Esophagus (tissue), 2 donors: ENCODE measurements around the gene PAQR5. TPM values are rescaled to one million over a fixed set of nuclear protein-coding genes. Genes with fewer than 3 reads are reported as not detected.

ENCODE experiments used
- H3K27ac ChIP-seq, 2 donors: one replicate each; pipeline ENCODE4 v1.5.1; 2013; ENCODE audit warnings: low read depth in 2 of 2, mild to moderate bottlenecking in 2 of 2, inconsistent platforms in 1 of 2, low read length in 1 of 2, moderate library complexity in 1 of 2
- H3K27me3 ChIP-seq, 2 donors: one replicate each; pipeline ENCODE4 v1.6.1; 2013; ENCODE audit warnings: low read length in 2 of 2, control low read depth in 1 of 2, mild to moderate bottlenecking in 1 of 2; ENCODE audit not compliant: insufficient read depth in 2 of 2, control insufficient read depth in 1 of 2
- H3K36me3 ChIP-seq, 2 donors: one replicate each; pipeline ENCODE4 v1.6.1; 2013; ENCODE audit warnings: low read length in 1 of 2; ENCODE audit not compliant: control insufficient read depth in 2 of 2, insufficient read depth in 2 of 2
- H3K4me1 ChIP-seq, 2 donors: one replicate each; pipeline ENCODE4 v1.6.1; 2013; ENCODE audit warnings: low read length in 1 of 2; ENCODE audit not compliant: control insufficient read depth in 2 of 2, insufficient read depth in 2 of 2
- H3K4me3 ChIP-seq, 2 donors: one replicate each; pipeline ENCODE4 v1.5.1; 2013; ENCODE audit warnings: low read length in 2 of 2, mild to moderate bottlenecking in 2 of 2, low read depth in 1 of 2, moderate library complexity in 1 of 2
- H3K9me3 ChIP-seq, 2 donors: one replicate each; pipeline ENCODE4 v1.6.1; 2013; ENCODE audit warnings: mild to moderate bottlenecking in 2 of 2, low read depth in 1 of 2, low read length in 1 of 2, moderate library complexity in 1 of 2; ENCODE audit not compliant: control insufficient read depth in 2 of 2, insufficient read depth in 1 of 2
- WGBS, 2 donors: extraction: QIAGEN DNeasy Blood & Tissue Kit; methylation state at CpG; one replicate each; pipeline ENCODE4 v1.1.7; 2013; 5-methylcytosine and 5-hydroxymethylcytosine counted together
- polyA plus RNA-seq, 2 donors: library from polyadenylated mRNA; stranded (reverse); fragments of 200-250 nt; gene quantifications; one replicate each; pipeline ENCODE4 v1.2.3, GENCODE V29; 2013
- donor health status: healthy with polysubstance abuse.
- donor health status: Bipolar disorder and iron deficiency.

PAQR5 gene
- polyA plus RNA-seq, 2 donors = 8.5 to 10.5 TPM

- Histone ChIP-seq H3K27me3 (no peaks in the 10 kb centered on the region), H3K9me3 (no peaks in the 10 kb centered on the region), H3K27ac (no peak overlapping the region), H3K4me1 (peaks cover 0 to 12% of the 10 kb centered on the region in 2 donors), H3K36me3 (no peaks in the 10 kb centered on the region), H3K4me3 (no peak overlapping the region)
- 76 to 89% methylated on average over 3 of the region's 3 CpGs for WGBS, 2 donors
These were observed 4.2 kb downstream of the PAQR5 start for GRCh38 chr15:69302929-69303328.

GRCh38 chr15:69303337-69304181 is 4.8 kb downstream of the PAQR5 start:
- Histone ChIP-seq H3K4me1 (peaks cover 0 to 9% of the 10 kb centered on the region in 2 donors), H3K4me3 (no peak overlapping the region), H3K9me3 (no peaks in the 10 kb centered on the region), H3K27me3 (no peaks in the 10 kb centered on the region), H3K36me3 (no peaks in the 10 kb centered on the region), H3K27ac (peak overlapping the region; percentile 44 to 54)
- 77 to 87% methylated on average over 6 of the region's 6 CpGs for WGBS, 2 donors

- WGBS, 2 donors = 55 to 62% methylated on average over 5 of the region's 5 CpGs
These were observed 5.5 kb downstream of the PAQR5 start for GRCh38 chr15:69304182-69304545.

GRCh38 chr15:69305204-69305931 is 6.7 kb downstream of the PAQR5 start:
- 68 to 76% methylated on average over 20 of the region's 20 CpGs for WGBS, 2 donors

More at GRCh38 chr15:69304182-69304545, 5.5 kb downstream of the PAQR5 start:
- Histone ChIP-seq H3K27ac (peak overlapping the region; percentile 44 to 54), H3K27me3 (no peaks in the 10 kb centered on the region), H3K4me3 (no peak overlapping the region), H3K4me1 (peaks cover 0 to 7% of the 10 kb centered on the region in 2 donors), H3K36me3 (no peaks in the 10 kb centered on the region), H3K9me3 (no peaks in the 10 kb centered on the region)

GRCh38 chr15:69305933-69306568 is 7.3 kb downstream of the PAQR5 start:
- Histone ChIP-seq H3K9me3 (no peaks in the 10 kb centered on the region), H3K27me3 (no peaks in the 10 kb centered on the region), H3K4me3 (no peak overlapping the region), H3K36me3 (no peaks in the 10 kb centered on the region), H3K4me1 (no peaks in the 10 kb centered on the region), H3K27ac (no peak overlapping the region)
- WGBS, 2 donors = 92% methylated on average over 9 of the region's 9 CpGs

More at GRCh38 chr15:69305204-69305931, 6.7 kb downstream of the PAQR5 start:
- Histone ChIP-seq H3K36me3 (no peaks in the 10 kb centered on the region), H3K4me3 (no peak overlapping the region), H3K4me1 (no peaks in the 10 kb centered on the region), H3K27me3 (no peaks in the 10 kb centered on the region), H3K27ac (no peak overlapping the region), H3K9me3 (no peaks in the 10 kb centered on the region)

GRCh38 chr15:69307939-69308338 is 9.2 kb downstream of the PAQR5 start:
- H3K27me3 ChIP-seq = no peaks in the 10 kb centered on the region
- no peak overlapping the region for H3K27ac ChIP-seq
- no peaks in the 10 kb centered on the region for H3K36me3 ChIP-seq
- H3K4me1 ChIP-seq = no peaks in the 10 kb centered on the region
- no peaks in the 10 kb centered on the region for H3K9me3 ChIP-seq
- WGBS, 2 donors = 80 to 85% methylated on average over 3 of the region's 3 CpGs
- H3K4me3 ChIP-seq = no peak overlapping the region

GRCh38 chr15:69308949-69309348 is 10.2 kb downstream of the PAQR5 start:
- Histone ChIP-seq H3K4me1 (no peaks in the 10 kb centered on the region), H3K9me3 (no peaks in the 10 kb centered on the region), H3K27me3 (no peaks in the 10 kb centered on the region), H3K36me3 (no peaks in the 10 kb centered on the region), H3K27ac (no peak overlapping the region), H3K4me3 (no peak overlapping the region)
- 89 to 92% methylated on average over 5 of the region's 5 CpGs for WGBS, 2 donors

- Histone ChIP-seq H3K36me3 (no peaks in the 10 kb centered on the region), H3K4me1 (no peaks in the 10 kb centered on the region), H3K9me3 (no peaks in the 10 kb centered on the region), H3K27me3 (no peaks in the 10 kb centered on the region), H3K4me3 (no peak overlapping the region), H3K27ac (no peak overlapping the region)
- 67 to 71% methylated on average over 5 of the region's 5 CpGs for WGBS, 2 donors
These were observed 12.6 kb downstream of the PAQR5 start for GRCh38 chr15:69311319-69311721.

GRCh38 chr15:69313432-69314000 is 14.8 kb downstream of the PAQR5 start:
- H3K27ac ChIP-seq = no peak overlapping the region
- no peak overlapping the region for H3K4me3 ChIP-seq
- WGBS, 2 donors = 75 to 81% methylated on average over 8 of the region's 8 CpGs
- no peaks in the 10 kb centered on the region for H3K9me3 ChIP-seq
- no peaks in the 10 kb centered on the region for H3K27me3 ChIP-seq
- no peaks in the 10 kb centered on the region for H3K36me3 ChIP-seq
- no peaks in the 10 kb centered on the region for H3K4me1 ChIP-seq
